GM18868 (cell line): Measurements from ENCODE around the gene TAF3.
A peak's percentile ranks its signal among the peaks of the same experiment; 100 is the strongest.

Experiments
- ATAC-seq: cut with Tn5 transposase; IDR thresholded peaks from one replicate; pipeline ENCODE4 v1.9.1; 2021; ENCODE audit warnings: mild to moderate bottlenecking, moderate library complexity; ENCODE audit not compliant: unreplicated experiment

TAF3 gene

GRCh38 chr10:8043569-8044306 is 225.4 kb downstream of the TAF3 start:
- peak; percentile 27 for ATAC-seq

- ATAC-seq: no peak
Measured at GRCh38 chr10:8044331-8044907, 226.1 kb downstream of the TAF3 start.

DNA sequence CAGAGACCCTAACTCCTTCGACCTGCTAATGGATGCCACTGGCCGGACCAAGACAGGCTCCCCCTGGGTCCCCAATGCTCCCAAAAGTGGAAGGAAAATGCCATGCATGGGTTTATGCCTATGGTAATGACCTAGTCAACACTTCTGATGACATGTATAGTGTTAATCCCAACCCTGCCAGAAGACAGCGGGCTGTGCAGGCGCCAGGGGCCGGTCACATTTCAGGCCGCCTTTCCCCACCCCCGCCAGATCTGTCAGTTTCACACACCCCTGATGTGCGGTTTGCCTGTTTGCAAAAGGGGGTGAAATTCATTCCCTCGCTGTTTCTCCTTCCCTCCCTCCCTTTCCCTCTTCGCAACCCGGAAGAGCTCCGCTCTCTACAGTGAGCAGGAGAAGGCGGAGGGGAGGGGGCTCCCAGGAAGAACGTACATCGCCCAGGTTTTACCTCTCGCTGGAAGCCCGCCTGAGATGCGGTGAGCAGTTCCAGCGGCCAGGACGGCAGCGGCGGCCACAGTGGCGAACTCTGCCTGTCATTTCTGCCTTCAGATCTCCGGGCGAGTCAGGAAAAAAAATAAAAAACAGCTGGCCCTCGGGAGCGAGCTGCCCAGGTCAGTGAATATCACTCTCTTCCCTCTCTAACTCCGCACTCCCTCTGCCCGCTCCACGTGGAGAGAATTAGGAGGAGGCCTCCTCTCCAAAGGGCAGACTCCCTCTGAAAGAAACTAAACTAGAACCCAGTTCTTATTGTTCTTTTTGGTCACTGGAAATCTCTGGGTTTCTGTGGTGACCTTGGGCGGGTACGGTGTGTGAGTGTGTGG is 226.8 kb downstream of the TAF3 start:
- ATAC-seq: peak; percentile 24

GRCh38 chr10:8045726-8046494 is 227.6 kb downstream of the TAF3 start:
- ATAC-seq: no peak

- ATAC-seq: peak; percentile 2
Measured at GRCh38 chr10:8047452-8048280, 229.4 kb downstream of the TAF3 start.

- ATAC-seq: peak; percentile 25
Measured at GRCh38 chr10:8048281-8049008, 230.1 kb downstream of the TAF3 start.

- ATAC-seq: no peak
Measured at GRCh38 chr10:8049045-8049864, 230.9 kb downstream of the TAF3 start.

GRCh38 chr10:8049865-8050555 is 231.7 kb downstream of the TAF3 start:
- no peak for ATAC-seq

DNA sequence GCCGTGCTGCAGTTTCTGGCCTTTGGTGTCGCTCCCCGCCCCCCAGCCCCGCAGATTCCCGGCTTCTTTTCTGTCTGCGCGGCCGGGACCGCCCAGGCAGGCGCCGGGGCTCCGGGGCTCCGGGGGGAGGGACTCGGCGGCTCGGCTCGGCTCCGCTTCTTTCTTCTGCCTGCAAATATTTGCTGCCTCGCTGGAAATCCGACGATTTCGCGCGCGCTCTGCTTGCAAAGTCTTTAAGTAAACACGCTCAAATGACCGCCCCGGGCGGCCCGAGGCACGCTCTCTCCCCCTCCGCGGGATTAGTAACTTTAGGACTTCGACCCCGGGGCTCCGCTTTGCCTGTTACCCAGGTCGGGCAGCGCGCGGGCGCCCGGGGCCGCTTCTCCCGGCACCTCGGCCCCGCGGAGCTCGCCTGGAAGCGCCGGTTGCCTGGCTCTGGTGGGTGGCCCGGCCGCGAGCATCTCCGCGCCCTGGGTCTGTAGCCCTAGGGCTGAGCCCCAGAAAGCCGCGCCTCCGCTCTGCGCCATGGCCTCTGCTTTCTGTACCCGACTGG is 232.3 kb downstream of the TAF3 start:
- ATAC-seq: no peak

DNA sequence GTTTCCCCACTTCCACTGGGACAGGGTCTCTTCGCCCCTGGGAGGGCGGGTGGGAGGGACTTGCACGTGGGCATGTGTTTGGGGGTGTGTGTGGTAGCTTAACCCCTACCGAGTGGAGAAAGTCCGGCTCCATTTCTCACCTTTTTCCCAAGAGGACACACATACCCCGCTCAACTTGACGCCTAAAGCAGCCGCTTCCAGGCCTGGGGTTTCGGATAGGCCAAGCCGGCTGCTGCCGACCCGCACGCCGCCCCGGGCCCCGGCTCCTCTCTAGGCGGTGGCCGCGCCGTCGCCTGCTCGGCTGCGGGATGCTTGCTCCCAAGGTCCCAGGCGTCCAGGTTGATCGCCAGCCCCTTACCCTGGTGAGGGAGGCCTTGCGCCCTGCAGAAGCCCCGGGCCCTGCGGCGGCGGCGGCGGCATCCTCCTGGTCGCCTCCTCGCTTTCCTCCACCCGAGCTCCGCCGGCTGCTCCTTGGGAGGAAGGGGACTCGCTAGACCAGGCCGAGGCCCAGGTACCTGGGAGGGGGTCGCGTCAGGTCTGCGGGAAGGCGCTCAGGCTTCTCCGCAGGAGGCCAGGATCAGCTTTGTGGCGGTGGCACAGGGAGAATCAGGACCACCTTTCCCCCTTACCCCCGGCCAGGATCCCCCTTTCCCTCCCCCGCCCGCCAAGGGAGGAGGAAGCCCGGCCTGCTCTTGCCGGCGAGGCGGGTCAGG is 233.0 kb downstream of the TAF3 start:
- ATAC-seq: no peak

GRCh38 chr10:8051851-8052257 is 233.5 kb downstream of the TAF3 start:
- ATAC-seq: no peak

- no peak for ATAC-seq
Measured at GRCh38 chr10:8052341-8052955, 234.1 kb downstream of the TAF3 start.

DNA sequence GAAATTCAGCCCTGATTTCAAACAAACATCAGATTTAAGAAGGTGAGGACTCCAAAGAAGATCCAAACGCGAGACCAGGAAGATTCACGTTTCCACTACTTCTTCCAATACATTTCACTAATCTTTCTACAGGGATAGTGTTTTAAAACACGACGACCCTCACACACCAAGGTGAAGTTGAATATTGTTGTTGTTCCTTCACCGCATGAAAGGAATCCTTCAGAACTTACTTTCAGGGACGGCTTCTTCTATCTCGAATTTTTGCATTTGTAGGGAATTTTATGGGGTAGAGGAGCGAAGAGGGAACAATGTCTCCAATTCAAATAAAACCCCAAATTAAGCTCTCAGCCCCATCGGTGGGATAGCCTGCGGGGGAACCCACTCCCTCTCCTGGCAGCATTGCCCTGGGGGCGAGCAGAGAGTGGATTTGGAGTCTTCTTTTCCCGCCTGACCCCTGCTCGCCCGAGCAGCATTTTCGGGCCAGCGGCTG is 234.7 kb downstream of the TAF3 start:
- no peak for ATAC-seq

- ATAC-seq: peak; percentile 58
Measured at GRCh38 chr10:8053446-8054243, 235.3 kb downstream of the TAF3 start.

DNA sequence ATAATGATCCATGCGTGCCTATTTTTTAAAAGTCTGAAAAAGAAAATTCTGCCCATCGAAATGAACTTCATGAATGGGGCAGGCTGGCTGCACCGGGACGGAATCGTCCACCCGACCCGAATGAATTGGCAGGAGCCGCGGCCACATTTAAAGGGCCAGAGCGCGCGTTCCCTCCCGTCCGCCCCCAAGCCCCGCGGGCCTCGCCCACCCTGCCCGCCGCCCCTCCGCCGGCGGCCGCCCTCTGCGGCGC is 235.9 kb downstream of the TAF3 start:
- peak; percentile 1 for ATAC-seq
